ENCODE results near the gene PRSS57. TPM values are rescaled to one million over a fixed set of nuclear protein-coding genes. Genes with fewer than 3 reads are reported as not detected.

The PRSS57 gene
- total RNA-seq, 4 donors from 2014 or later, result 0.32 TPM; not detected in 3

DNA sequence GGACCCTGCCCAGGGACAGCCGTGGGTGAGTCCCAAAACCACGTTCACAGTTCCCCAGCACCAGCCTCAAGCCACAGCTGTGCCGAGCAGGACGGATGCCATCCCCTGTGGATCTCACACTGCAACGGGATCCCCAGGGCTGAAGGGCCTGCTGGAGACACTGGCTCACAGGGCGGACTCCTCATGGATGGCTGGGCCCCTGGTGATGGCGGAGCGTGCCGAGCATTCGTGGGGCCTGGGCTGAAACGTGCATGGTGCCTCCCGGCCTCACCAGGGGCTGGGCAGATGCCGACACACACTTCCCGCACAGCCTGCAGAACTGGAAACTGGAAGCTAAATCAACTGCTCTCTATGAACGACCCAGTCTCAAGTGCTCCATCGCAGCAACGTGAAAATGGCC, 41.8 kb downstream of the PRSS57 start:
- H3K4me3 ChIP-seq (ENCODE audit: low read depth, poor library complexity, severe bottlenecking), result no peak overlapping the region
- whole genome bisulfite sequencing, 2 donors, result 91 to 92% methylated on average over 12 to 14 of the region's 17 CpGs
- intact Hi-C loops (cut with DNase I; ENCODE audit: low total_unique reads), result no loop called here
- TF ChIP-seq POLR2A (IDR thresholded peaks at IDR 0.05), result no peak
- TF ChIP-seq, protein P1, sequence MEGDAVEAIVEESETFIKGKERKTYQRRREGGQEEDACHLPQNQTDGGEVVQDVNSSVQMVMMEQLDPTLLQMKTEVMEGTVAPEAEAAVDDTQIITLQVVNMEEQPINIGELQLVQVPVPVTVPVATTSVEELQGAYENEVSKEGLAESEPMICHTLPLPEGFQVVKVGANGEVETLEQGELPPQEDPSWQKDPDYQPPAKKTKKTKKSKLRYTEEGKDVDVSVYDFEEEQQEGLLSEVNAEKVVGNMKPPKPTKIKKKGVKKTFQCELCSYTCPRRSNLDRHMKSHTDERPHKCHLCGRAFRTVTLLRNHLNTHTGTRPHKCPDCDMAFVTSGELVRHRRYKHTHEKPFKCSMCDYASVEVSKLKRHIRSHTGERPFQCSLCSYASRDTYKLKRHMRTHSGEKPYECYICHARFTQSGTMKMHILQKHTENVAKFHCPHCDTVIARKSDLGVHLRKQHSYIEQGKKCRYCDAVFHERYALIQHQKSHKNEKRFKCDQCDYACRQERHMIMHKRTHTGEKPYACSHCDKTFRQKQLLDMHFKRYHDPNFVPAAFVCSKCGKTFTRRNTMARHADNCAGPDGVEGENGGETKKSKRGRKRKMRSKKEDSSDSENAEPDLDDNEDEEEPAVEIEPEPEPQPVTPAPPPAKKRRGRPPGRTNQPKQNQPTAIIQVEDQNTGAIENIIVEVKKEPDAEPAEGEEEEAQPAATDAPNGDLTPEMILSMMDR (IDR thresholded peaks at IDR 0.05), result no peak
- no peak for DNase-seq (ENCODE audit: low spot score in 2 of 2)

DNA sequence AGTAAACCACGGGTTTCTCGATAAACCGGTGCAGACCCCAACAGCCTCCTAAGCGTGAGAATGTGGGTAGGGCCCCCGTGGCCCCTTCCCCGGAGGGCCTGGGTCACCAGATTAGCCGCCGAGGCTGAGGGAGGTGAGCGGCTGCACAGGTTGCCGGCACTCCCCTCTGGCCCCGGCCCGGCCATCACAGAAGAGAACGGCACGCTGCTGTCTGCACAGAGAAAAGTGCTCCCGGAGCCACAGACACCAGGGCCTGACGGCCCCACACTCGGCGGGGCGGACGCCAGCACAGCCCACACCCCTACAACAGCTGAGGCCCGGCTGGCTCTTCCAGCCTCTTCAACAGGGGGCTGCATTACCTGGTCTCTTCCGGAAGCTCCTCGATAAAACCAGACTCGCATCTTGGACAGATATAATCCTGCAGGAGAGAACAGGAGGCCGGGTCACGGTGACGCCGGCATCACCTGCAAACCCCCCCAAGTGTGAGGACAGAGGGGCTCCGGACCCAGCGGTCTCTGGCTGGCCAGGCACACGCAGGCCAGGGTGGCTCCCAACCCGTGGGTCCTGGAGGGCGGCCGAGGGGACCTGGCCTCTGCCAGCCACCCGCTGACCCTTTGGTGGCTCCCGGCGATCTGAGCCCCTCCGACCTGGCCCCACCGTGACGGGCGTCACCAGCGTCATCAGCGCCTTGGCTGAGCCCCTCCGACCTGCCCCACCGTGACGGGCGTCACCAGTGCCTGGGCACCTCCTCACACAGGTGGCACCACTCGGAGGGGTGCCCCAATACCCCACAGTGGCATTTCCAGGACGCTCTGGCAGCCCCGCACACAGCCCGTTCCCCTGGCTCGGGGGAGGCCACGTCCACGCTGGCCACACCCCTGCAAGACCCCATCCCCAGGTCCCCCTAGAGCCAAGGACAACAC, 42.5 kb downstream of the PRSS57 start:
- 91% methylated on average over 42 to 46 of the region's 54 CpGs for WGBS, 2 donors
- TF ChIP-seq POLR2A (IDR thresholded peaks at IDR 0.05), result no peak
- TF ChIP-seq, protein P1 (IDR thresholded peaks at IDR 0.05), result no peak
- DNase-seq (ENCODE audit: low spot score in 2 of 2), result no peak
- no peak overlapping the region for H3K4me3 ChIP-seq (ENCODE audit: low read depth, poor library complexity, severe bottlenecking)
- intact Hi-C loops (cut with DNase I; ENCODE audit: low total_unique reads), result no loop called here

DNA sequence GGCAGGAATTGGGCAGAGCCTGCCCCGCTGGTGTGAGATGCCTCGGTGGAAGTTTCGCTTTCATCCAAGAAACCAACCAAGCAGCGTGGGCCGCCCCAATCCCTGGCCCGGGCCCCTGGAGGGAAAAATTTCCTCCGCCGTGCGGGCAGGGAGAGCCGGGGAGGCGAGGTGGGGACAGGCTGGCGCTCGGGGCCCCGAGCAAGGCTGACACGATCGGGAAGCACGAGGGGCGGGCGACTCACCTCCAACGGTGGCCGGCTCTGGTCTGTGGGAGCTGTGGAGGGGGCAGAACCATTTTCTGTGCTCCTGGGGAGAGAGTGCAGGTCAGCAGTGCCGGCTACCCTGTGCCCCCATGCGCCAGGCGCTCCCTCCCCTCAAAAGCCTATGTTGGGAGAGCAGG, 43.3 kb downstream of the PRSS57 start:
- no peak for TF ChIP-seq POLR2A (IDR thresholded peaks at IDR 0.05)
- TF ChIP-seq, protein P1 (IDR thresholded peaks at IDR 0.05), result no peak
- no peak for DNase-seq (ENCODE audit: low spot score in 2 of 2)
- H3K4me3 ChIP-seq (ENCODE audit: low read depth, poor library complexity, severe bottlenecking), result no peak overlapping the region
- WGBS, 2 donors, result 86 to 89% methylated on average over 20 to 23 of the region's 24 CpGs
- intact Hi-C loops (cut with DNase I; ENCODE audit: low total_unique reads), result no loop called here

DNA sequence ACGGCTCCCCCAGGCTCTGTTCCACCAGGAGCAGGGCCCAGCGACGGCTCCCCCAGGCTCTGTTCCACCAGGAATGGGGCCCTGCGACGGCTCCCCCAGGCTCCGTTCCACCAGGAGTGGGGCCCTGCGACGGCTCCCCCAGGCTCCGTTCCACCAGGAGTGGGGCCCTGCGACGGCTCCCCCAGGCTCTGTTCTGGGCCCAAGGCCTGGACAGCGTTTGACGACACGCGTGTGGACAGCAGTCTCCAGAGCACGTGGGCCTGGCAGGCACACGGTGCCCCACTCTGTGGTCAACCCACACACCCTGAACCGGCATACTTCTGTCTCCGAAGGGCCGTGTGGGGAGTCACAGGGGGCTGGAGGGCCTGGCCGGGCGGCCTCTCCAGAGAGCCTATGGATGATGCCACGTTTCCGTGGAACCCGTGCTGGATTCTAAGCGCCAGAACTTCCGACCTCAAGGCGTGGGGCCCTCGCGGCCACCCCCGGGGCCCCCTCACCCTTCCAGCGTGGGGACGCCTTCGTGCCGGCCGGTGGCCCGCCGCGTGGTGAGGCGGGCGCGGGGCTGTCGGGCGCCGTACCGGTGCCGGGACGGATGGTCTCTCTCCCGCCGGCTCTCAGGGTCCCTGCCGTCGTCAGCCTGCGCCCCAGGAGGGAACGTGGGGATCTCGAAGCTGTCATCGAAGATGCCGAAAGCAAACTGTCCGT, 44.0 kb downstream of the PRSS57 start:
- 94 to 97% methylated on average over 32 to 58 of the region's 58 CpGs for WGBS, 2 donors
- H3K4me3 ChIP-seq (ENCODE audit: low read depth, poor library complexity, severe bottlenecking), result no peak overlapping the region
- TF ChIP-seq, protein P1 (IDR thresholded peaks at IDR 0.05), result no peak
- TF ChIP-seq POLR2A (IDR thresholded peaks at IDR 0.05), result no peak
- intact Hi-C loops (cut with DNase I; ENCODE audit: low total_unique reads), result no loop called here
- no peak for DNase-seq (ENCODE audit: low spot score in 2 of 2)

DNA sequence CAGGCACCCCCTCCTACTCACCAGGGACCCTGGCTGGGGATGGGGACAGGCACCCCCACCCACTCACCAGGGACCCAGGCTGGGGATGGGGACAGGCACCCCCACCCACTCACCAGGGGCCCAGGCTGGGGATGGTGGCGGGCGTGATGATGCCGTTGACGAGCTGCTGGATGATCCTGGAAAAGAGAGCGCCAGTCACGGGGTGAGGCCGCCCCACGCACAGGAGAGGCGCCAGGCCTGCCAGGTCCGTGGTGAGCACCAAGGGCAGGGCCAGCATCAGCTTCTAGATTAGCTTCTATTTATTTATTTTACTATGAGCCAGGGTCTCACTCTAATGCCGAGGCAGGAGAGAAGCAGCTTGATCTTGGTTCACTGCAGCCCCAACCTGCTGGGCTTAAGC, 45.1 kb downstream of the PRSS57 start:
- 82 to 93% methylated on average over 11 of the region's 11 CpGs for whole genome bisulfite sequencing, 2 donors
- TF ChIP-seq, protein P1 (IDR thresholded peaks at IDR 0.05), result no peak
- no peak for TF ChIP-seq POLR2A (IDR thresholded peaks at IDR 0.05)
- no peak overlapping the region for H3K4me3 ChIP-seq (ENCODE audit: low read depth, poor library complexity, severe bottlenecking)
- intact Hi-C loops (cut with DNase I; ENCODE audit: low total_unique reads), result no loop called here
- DNase-seq (ENCODE audit: low spot score in 2 of 2), result no peak
